ENCODE results near the gene HTR4.
"Not testable (repeated sequence)": the region's sequence is repeated elsewhere in the genome, so short reads cannot be mapped to it uniquely, and the experiment has no call there.

HTR4 gene

GRCh38 chr5:148599187-148599586 is 55.1 kb downstream of the HTR4 start:
- DNase-seq: no peak

GRCh38 chr5:148595697-148596096 is 58.6 kb downstream of the HTR4 start:
- no peak for DNase-seq

GRCh38 chr5:148586796-148587195 is 67.5 kb downstream of the HTR4 start:
- DNase-seq: no peak

- DNase-seq: no peak
Measured at GRCh38 chr5:148585988-148586387, 68.3 kb downstream of the HTR4 start.

GRCh38 chr5:148584103-148584502 is 70.2 kb downstream of the HTR4 start:
- DNase-seq: no peak

GRCh38 chr5:148583421-148583965 is 70.8 kb downstream of the HTR4 start:
- DNase-seq: no peak

GRCh38 chr5:148574167-148574566 is 80.2 kb downstream of the HTR4 start:
- no peak for DNase-seq

- DNase-seq: no peak
Measured at GRCh38 chr5:148573374-148573773, 81.0 kb downstream of the HTR4 start.

- no peak for DNase-seq
Measured at GRCh38 chr5:148569948-148570347, 84.4 kb downstream of the HTR4 start.

GRCh38 chr5:148565148-148565547 is 89.2 kb downstream of the HTR4 start:
- no peak for DNase-seq

- no peak for DNase-seq
Measured at GRCh38 chr5:148563021-148563420, 91.3 kb downstream of the HTR4 start.

GRCh38 chr5:148561801-148562311 is 92.5 kb downstream of the HTR4 start:
- no peak for DNase-seq

- no peak for DNase-seq
Measured at GRCh38 chr5:148559461-148559860, 94.9 kb downstream of the HTR4 start.

- no peak for DNase-seq
Measured at GRCh38 chr5:148558892-148559291, 95.4 kb downstream of the HTR4 start.

GRCh38 chr5:148556835-148557234 is 97.5 kb downstream of the HTR4 start:
- no peak for DNase-seq

- no peak for DNase-seq
Measured at GRCh38 chr5:148554621-148555020, 99.7 kb downstream of the HTR4 start.

GRCh38 chr5:148543727-148544126 is 110.6 kb downstream of the HTR4 start:
- no peak for DNase-seq

GRCh38 chr5:148542812-148543211 is 111.5 kb downstream of the HTR4 start:
- DNase-seq: no peak

GRCh38 chr5:148541054-148541835 is 113.1 kb downstream of the HTR4 start:
- no peak for DNase-seq

- no peak for DNase-seq
Measured at GRCh38 chr5:148540647-148541046, 113.7 kb downstream of the HTR4 start.

- no peak for DNase-seq
Measured at GRCh38 chr5:148539851-148540250, 114.5 kb downstream of the HTR4 start.

GRCh38 chr5:148535190-148535589 is 119.1 kb downstream of the HTR4 start:
- no peak for DNase-seq

GRCh38 chr5:148532969-148533670 is 121.2 kb downstream of the HTR4 start:
- no peak for DNase-seq

- DNase-seq: not testable (repeated sequence)
Measured at GRCh38 chr5:148529450-148529849, 124.9 kb downstream of the HTR4 start.

All from CD4-positive, alpha-beta T cell treated with Interferon gamma for 1 hour (primary cell).